ENCODE results near the gene SLC5A4.
"Not testable (repeated sequence)": the region's sequence is repeated elsewhere in the genome, so short reads cannot be mapped to it uniquely, and the experiment has no call there.

Gene SLC5A4

DNA sequence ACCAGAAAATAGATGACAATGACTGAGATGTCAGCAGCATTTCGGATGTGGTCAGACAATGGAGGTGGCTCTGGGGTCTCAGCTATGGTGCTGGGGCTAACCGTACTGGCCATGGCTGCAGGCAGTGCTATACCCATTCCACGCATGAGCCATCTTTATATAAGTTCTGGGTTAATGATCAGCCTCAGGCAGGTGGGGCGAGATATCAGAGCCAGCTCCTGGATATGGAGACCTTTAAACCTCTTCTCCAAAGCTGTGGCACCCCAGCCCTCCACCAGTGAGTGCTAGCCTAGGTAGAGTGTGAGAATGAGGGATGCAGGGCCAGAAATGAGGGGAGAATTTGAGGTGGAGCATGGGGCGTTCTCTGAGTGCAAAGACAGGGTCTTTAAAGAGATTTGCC lies at the start of gene SLC5A4:
Gene SLC5A4 (minus strand): TSS at position 131 of the 400 bp plus-strand sequence. CDS start 18 bp downstream, at position 113.
- no peak within 1 kb of the TSS for H3K9ac ChIP-seq (ENCODE audit: low read length)
- no peak within 1 kb of the TSS for H3K27ac ChIP-seq (ENCODE audit: low read depth, low read length)
- H3K4me1 ChIP-seq (ENCODE audit: control insufficient read depth, insufficient read depth, low read length) = no peaks in the 10 kb centered on the region
- no peaks in the 10 kb centered on the region for H3K36me3 ChIP-seq (ENCODE audit: control insufficient read depth, insufficient read depth, low read length)
- no peak within 1 kb of the TSS for H3K4me3 ChIP-seq (ENCODE audit: low read depth, low read length)
- no peaks in the 10 kb centered on the region; the same call in 1 of the 2 replicates for H3K27me3 ChIP-seq (ENCODE audit: control insufficient read depth, insufficient read depth, low read length)
- no peaks in the 10 kb centered on the region for H3K9me3 ChIP-seq (ENCODE audit: control insufficient read depth, insufficient read depth, low read depth, low read length)

DNA sequence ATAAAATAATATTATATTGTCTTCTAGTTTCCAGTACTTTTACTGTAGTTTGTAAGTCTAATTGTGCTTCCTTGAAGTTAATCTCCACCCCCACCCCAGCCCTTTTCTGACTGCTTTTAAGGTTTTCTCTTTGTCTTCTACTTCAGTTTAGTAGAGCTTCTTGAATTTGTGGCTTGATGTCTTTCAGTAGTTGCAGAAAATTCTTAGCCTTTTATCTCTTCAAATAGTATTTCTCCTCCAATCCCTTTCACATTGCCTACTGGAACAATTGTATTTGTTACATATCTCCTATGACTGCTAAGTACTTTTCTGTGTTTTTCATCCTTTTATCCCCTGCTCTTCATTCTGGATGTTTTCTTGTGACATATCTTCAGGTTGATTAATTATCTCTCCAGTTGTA lies 38.8 kb upstream of the SLC5A4 start:
- not testable (repeated sequence) for H3K9me3 ChIP-seq (ENCODE audit: control insufficient read depth, insufficient read depth, low read depth, low read length); H3K4me3 ChIP-seq (ENCODE audit: low read depth, low read length); H3K27ac ChIP-seq (ENCODE audit: low read depth, low read length); H3K27me3 ChIP-seq (ENCODE audit: control insufficient read depth, insufficient read depth, low read length); H3K9ac ChIP-seq (ENCODE audit: low read length); H3K36me3 ChIP-seq (ENCODE audit: control insufficient read depth, insufficient read depth, low read length); H3K4me1 ChIP-seq (ENCODE audit: control insufficient read depth, insufficient read depth, low read length)

DNA sequence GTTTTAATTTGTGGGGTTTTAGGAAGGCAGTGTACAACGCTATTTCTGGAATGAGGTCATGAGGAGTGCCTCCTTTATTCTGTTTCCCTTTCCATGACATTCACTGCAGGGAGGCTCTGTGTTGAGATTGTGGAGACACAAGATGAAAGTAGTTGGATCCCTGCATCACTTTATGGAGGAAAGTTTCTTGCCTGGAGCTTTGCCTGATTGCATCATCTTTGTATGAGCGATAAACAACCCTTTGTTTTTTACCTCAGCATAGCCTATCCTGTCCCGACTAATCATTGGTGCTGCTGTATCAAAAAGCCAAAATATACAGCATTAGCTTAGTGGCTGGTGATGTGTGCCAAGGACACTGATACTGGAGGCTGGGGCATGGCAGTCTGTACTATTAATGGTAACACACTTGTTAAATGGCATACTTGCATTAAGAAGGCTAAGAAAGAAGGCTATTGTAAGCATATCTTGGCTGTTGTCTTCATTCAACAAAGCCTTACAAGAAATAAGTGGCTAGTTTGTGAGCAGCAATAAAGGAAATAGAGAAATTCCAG lies 31.2 kb upstream of the SLC5A4 start:
- Histone ChIP-seq H3K9me3 (ENCODE audit: control insufficient read depth, insufficient read depth, low read depth, low read length) (0 out of 2 replicates have a peak, but pooled peaks cover 5% of the 10 kb centered on the region), H3K27me3 (ENCODE audit: control insufficient read depth, insufficient read depth, low read length) (no peaks in the 10 kb centered on the region; the same call in 1 of the 2 replicates), H3K27ac (ENCODE audit: low read depth, low read length) (no peak overlapping the region), H3K4me3 (ENCODE audit: low read depth, low read length) (no peak overlapping the region), H3K4me1 (ENCODE audit: control insufficient read depth, insufficient read depth, low read length) (no peaks in the 10 kb centered on the region; the same call in 1 of the 2 replicates), H3K9ac (ENCODE audit: low read length) (no peak overlapping the region), H3K36me3 (ENCODE audit: control insufficient read depth, insufficient read depth, low read length) (no peaks in the 10 kb centered on the region)

DNA sequence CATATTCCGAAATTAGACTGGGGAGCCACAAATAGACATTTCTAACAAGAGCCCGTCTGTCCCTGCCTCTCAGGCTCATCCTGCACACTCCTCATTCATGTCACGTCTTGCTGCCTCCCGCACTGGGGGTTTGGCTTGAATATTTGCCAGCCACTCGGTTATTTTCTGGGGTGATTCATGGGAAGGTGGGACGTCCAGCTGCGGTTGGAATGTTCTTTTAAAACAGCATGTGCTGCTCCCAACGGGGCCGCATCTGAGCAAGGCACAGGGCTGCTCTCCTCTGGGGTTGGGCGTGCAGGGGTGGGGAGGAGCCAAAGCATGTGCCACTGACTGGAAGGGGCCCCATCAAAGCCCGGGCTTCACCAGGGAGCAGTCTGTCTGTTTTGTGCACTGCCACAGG lies 25.9 kb upstream of the SLC5A4 start:
- no peaks in the 10 kb centered on the region; the same call in 1 of the 2 replicates for H3K27me3 ChIP-seq (ENCODE audit: control insufficient read depth, insufficient read depth, low read length)
- no peak overlapping the region for H3K9ac ChIP-seq (ENCODE audit: low read length)
- no peak overlapping the region for H3K27ac ChIP-seq (ENCODE audit: low read depth, low read length)
- H3K36me3 ChIP-seq (ENCODE audit: control insufficient read depth, insufficient read depth, low read length) = no peaks in the 10 kb centered on the region
- no peaks in the 10 kb centered on the region for H3K9me3 ChIP-seq (ENCODE audit: control insufficient read depth, insufficient read depth, low read depth, low read length)
- H3K4me3 ChIP-seq (ENCODE audit: low read depth, low read length) = no peak overlapping the region
- H3K4me1 ChIP-seq (ENCODE audit: control insufficient read depth, insufficient read depth, low read length) = no peaks in the 10 kb centered on the region

DNA sequence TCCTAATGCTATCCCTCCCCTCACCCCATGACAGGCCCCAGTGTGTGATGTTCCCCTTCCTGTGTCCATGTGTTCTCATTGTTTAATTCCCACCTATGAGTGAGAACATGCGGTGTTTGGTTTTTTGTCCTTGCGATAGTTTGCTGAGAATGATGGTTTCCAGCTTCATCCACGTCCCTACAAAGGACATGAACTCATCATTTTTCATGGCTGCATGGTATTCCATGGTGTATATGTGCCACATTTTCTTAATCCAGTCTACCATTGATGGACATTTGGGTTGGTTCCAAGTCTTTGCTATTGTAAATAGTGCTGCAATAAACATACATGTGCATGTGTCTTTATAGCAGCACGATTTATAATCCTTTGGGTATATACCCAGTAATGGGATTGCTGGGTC lies 20.2 kb upstream of the SLC5A4 start:
- H3K36me3 ChIP-seq (ENCODE audit: control insufficient read depth, insufficient read depth, low read length); H3K9me3 ChIP-seq (ENCODE audit: control insufficient read depth, insufficient read depth, low read depth, low read length); H3K4me3 ChIP-seq (ENCODE audit: low read depth, low read length); H3K4me1 ChIP-seq (ENCODE audit: control insufficient read depth, insufficient read depth, low read length); H3K9ac ChIP-seq (ENCODE audit: low read length); H3K27ac ChIP-seq (ENCODE audit: low read depth, low read length); H3K27me3 ChIP-seq (ENCODE audit: control insufficient read depth, insufficient read depth, low read length): not testable (repeated sequence)

DNA sequence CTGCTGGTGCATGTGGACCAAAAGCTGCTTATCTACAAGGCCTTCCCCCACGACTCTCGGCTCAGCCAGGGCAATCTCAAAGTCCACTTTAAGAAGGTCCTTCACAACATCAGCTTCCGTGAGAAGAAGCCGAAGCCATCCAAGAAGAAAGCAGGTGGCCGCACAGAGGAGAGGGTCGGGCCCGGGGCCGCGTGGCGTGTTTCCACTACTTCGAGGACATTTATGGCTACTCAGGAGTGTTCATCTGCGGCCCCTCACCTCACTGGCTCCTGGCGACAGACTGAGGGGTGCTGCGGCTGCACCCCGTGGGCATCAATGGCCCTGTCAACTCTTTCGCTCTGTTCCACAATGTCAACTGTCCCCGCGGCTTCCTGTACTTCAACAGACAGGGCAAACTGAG lies 16.2 kb upstream of the SLC5A4 start:
- Histone ChIP-seq H3K4me3 (ENCODE audit: low read depth, low read length) (no peak overlapping the region), H3K36me3 (ENCODE audit: control insufficient read depth, insufficient read depth, low read length) (no peaks in the 10 kb centered on the region), H3K27ac (ENCODE audit: low read depth, low read length) (no peak overlapping the region), H3K27me3 (ENCODE audit: control insufficient read depth, insufficient read depth, low read length) (no peaks in the 10 kb centered on the region), H3K9me3 (ENCODE audit: control insufficient read depth, insufficient read depth, low read depth, low read length) (no peaks in the 10 kb centered on the region), H3K9ac (ENCODE audit: low read length) (no peak overlapping the region), H3K4me1 (ENCODE audit: control insufficient read depth, insufficient read depth, low read length) (no peaks in the 10 kb centered on the region)

DNA sequence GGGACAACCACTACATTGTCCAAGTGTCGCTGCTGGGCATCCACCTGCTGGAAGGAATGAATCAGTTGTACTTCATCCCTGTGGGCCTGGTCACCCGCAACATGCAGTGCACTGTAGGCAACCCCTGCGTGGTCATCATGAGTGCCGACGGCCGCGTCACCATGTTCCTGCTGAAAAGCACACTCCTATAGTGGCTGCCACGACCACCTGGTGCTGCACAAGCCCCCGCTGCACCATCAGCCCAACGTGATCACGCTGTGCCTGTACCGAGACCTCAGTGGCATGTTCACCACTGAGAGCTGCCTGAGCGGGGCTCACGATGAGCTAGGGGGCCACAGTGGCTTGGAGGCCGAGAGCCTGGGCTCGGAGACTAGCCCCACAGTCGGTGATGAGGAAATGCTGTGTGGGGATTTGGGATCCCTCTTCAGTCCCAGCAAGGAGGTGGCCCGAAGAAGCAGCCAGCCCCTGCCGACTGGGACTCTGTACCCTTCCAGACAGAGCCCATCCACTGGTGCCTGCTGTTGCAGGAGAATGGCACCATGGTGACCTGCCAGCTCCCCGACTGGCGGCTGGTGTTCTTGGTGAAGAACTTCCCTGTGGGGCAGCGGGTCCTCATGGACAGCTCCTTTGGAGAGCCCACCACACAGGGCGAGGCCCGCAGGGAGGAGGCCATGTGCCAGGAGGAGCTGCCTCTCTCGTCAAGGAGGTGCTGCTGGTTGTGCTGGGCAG lies 15.7 kb upstream of the SLC5A4 start:
- no peaks in the 10 kb centered on the region for H3K9me3 ChIP-seq (ENCODE audit: control insufficient read depth, insufficient read depth, low read depth, low read length)
- H3K4me1 ChIP-seq (ENCODE audit: control insufficient read depth, insufficient read depth, low read length) = peaks cover 2% of the 10 kb centered on the region; the same call in 1 of the 2 replicates
- H3K27me3 ChIP-seq (ENCODE audit: control insufficient read depth, insufficient read depth, low read length) = no peaks in the 10 kb centered on the region
- H3K4me3 ChIP-seq (ENCODE audit: low read depth, low read length) = no peak overlapping the region
- H3K36me3 ChIP-seq (ENCODE audit: control insufficient read depth, insufficient read depth, low read length) = no peaks in the 10 kb centered on the region
- no peak overlapping the region for H3K27ac ChIP-seq (ENCODE audit: low read depth, low read length)
- H3K9ac ChIP-seq (ENCODE audit: low read length) = no peak overlapping the region

DNA sequence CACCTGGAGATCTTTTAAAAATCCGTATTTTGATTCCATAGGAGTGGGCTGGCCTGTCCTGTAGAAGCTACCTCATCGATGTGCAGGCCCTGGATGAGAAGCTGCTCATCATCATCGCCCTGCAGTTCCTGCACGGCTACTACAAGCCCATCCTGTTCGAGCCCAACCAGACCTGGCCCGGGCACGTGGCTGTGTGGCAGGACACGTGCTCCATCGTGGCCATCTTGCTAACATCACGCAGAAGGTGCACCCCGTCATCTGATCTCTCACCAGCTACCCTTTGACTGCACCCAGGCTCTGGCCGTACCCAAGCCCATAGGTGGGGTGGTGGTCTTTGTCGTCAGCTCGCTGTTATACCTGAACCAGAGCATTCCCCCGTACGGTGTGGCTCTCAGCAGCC lies 14.2 kb upstream of the SLC5A4 start:
- H3K4me3 ChIP-seq (ENCODE audit: low read depth, low read length) = no peak overlapping the region
- no peaks in the 10 kb centered on the region for H3K9me3 ChIP-seq (ENCODE audit: control insufficient read depth, insufficient read depth, low read depth, low read length)
- H3K27me3 ChIP-seq (ENCODE audit: control insufficient read depth, insufficient read depth, low read length) = no peaks in the 10 kb centered on the region
- peaks cover 5% of the 10 kb centered on the region; the same call in 1 of the 2 replicates for H3K4me1 ChIP-seq (ENCODE audit: control insufficient read depth, insufficient read depth, low read length)
- no peak overlapping the region for H3K9ac ChIP-seq (ENCODE audit: low read length)
- no peaks in the 10 kb centered on the region for H3K36me3 ChIP-seq (ENCODE audit: control insufficient read depth, insufficient read depth, low read length)
- no peak overlapping the region for H3K27ac ChIP-seq (ENCODE audit: low read depth, low read length)

DNA sequence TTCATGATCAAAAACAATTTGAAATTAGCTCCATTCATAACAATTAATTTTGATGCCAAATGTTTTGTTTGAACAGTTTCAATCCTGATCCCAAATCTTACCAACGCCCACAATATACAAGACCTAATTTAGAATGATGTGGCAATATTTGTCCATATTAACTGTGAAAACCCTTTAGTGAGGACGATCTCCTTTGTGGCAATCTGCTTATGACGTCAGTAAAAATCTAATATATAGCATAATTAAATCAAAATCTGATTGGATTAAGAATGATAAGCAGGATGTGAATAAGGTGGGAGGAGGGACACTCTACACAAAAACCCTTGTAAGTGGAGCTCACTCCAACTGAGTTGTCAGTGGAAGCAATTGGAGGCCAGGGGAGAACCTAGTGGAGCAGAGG lies 11.9 kb upstream of the SLC5A4 start:
- Histone ChIP-seq H3K27me3 (ENCODE audit: control insufficient read depth, insufficient read depth, low read length) (no peaks in the 10 kb centered on the region), H3K9ac (ENCODE audit: low read length) (no peak overlapping the region), H3K9me3 (ENCODE audit: control insufficient read depth, insufficient read depth, low read depth, low read length) (no peaks in the 10 kb centered on the region), H3K4me1 (ENCODE audit: control insufficient read depth, insufficient read depth, low read length) (peaks cover 5% of the 10 kb centered on the region; the same call in 1 of the 2 replicates), H3K4me3 (ENCODE audit: low read depth, low read length) (no peak overlapping the region), H3K27ac (ENCODE audit: low read depth, low read length) (no peak overlapping the region), H3K36me3 (ENCODE audit: control insufficient read depth, insufficient read depth, low read length) (no peaks in the 10 kb centered on the region)

DNA sequence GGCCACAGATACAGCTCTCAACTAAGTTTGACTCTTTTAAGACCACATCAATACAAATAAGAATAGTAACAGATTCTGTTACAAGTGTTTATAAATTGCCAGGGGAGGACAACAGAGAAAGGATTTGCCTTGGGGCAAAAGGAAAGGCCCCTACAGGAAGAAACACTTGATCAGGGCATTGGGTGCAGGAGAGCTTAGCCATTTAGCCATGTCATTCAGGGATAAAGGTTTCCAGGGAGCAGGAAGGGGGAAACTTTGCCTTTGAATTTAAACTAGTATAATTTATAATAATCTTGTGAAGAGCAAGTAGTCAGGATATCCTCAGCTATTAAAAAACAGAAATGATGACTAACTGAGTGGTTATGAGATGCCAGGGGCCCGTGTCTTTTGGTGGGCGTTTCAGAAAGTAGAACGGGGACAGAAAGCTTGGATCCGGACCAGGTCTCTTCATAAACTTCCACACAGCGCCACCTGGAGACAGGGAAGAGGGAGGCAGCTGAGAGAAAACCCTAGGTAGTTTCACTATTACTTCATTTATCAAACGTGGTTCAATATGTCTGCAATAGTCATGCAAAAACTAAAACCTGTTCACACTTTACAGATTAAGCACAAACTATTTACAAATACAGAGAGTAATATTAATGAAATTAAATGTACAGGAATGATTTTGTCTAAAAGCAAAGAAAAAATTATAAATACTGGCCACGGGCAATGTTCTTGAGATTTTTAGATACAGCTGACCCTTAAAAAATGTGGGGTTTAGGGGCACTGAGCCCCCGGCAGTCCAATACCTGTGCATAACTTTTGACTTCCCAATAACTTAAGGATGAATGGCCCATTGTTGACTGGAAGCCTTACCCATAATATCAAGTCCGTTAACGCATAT lies 11.0 kb upstream of the SLC5A4 start:
- Histone ChIP-seq H3K4me1 (ENCODE audit: control insufficient read depth, insufficient read depth, low read length) (peaks cover 5% of the 10 kb centered on the region; the same call in 1 of the 2 replicates), H3K9me3 (ENCODE audit: control insufficient read depth, insufficient read depth, low read depth, low read length) (no peaks in the 10 kb centered on the region), H3K4me3 (ENCODE audit: low read depth, low read length) (peak overlapping the region; percentile 14; the same call in 1 of the 2 replicates), H3K9ac (ENCODE audit: low read length) (no peak overlapping the region), H3K36me3 (ENCODE audit: control insufficient read depth, insufficient read depth, low read length) (no peaks in the 10 kb centered on the region), H3K27ac (ENCODE audit: low read depth, low read length) (no peak overlapping the region), H3K27me3 (ENCODE audit: control insufficient read depth, insufficient read depth, low read length) (no peaks in the 10 kb centered on the region)

DNA sequence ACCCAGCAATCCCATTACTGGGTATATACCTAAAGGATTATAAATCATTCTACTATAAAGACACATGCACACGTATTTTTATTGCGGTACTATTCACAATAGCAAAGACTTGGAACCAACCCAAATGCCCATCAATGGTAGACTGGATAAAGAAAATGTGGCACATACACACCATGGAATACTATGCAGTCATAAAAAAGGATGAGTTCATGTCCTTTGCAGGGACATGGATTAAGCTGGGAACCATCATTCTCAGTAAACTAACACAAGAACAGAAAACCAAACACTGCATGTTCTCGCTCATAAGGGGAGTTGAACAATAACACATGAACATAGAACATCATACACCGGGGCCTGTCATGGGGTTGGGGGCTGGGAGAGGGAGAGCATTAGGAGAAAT lies 8.5 kb upstream of the SLC5A4 start:
- not testable (repeated sequence) for H3K27ac ChIP-seq (ENCODE audit: low read depth, low read length); H3K4me3 ChIP-seq (ENCODE audit: low read depth, low read length); H3K4me1 ChIP-seq (ENCODE audit: control insufficient read depth, insufficient read depth, low read length); H3K9me3 ChIP-seq (ENCODE audit: control insufficient read depth, insufficient read depth, low read depth, low read length); H3K36me3 ChIP-seq (ENCODE audit: control insufficient read depth, insufficient read depth, low read length); H3K9ac ChIP-seq (ENCODE audit: low read length); H3K27me3 ChIP-seq (ENCODE audit: control insufficient read depth, insufficient read depth, low read length)

Measured in HUES6 (cell line).